Fibroblast of pulmonary artery (primary cell): ENCODE results near the gene TBC1D10A.

Experiments
- DNase-seq: peaks from one replicate; pipeline ENCODE4 v3.0.0-alpha.2; 2010; ENCODE audit warnings: low read depth
- H3K4me3 ChIP-seq: replicated peaks from 2 replicates; pipeline ENCODE4 v1.5.1; 2011; ENCODE audit warnings: low read depth, mild to moderate bottlenecking, control low read depth, low read length, moderate library complexity
- CTCF ChIP-seq: IDR thresholded peaks from 2 replicates; pipeline ENCODE4 v1.5.1; 2011; ENCODE audit warnings: mild to moderate bottlenecking, control low read depth, low read length, inconsistent platforms; ENCODE audit errors: missing control alignments

Gene TBC1D10A

GRCh38 chr22:30371321-30371720, 44.6 kb upstream of the TBC1D10A start:
- TF ChIP-seq CTCF = no peak
- H3K4me3 ChIP-seq = no peak overlapping the region
- no peak for DNase-seq

GRCh38 chr22:30370641-30371230, 44.0 kb upstream of the TBC1D10A start:
- no peak overlapping the region for H3K4me3 ChIP-seq
- TF ChIP-seq CTCF = no peak
- no peak for DNase-seq

- H3K4me3 ChIP-seq = no peak overlapping the region
- no peak for DNase-seq
- no peak for TF ChIP-seq CTCF
Observed at GRCh38 chr22:30368420-30368819, 41.7 kb upstream of the TBC1D10A start.

- no peak for TF ChIP-seq CTCF
- H3K4me3 ChIP-seq = no peak overlapping the region
- DNase-seq = no peak
Observed at GRCh38 chr22:30365891-30366290, 39.1 kb upstream of the TBC1D10A start.

GRCh38 chr22:30362651-30363281, 36.0 kb upstream of the TBC1D10A start:
- no peak for TF ChIP-seq CTCF
- no peak overlapping the region for H3K4me3 ChIP-seq
- DNase-seq = no peak

GRCh38 chr22:30361916-30362650, 35.3 kb upstream of the TBC1D10A start:
- H3K4me3 ChIP-seq = no peak overlapping the region
- no peak for DNase-seq
- no peak for TF ChIP-seq CTCF
